Epithelial cell of umbilical artery (primary cell): ENCODE measurements around the gene GEMIN4. TPM values are rescaled to one million over a fixed set of nuclear protein-coding genes. Genes with fewer than 3 reads are reported as not detected.

Source experiments
- total RNA-seq: library from RNA; depleted of rRNA; stranded (reverse); fragments of >200 nt; gene quantifications from 2 replicates; pipeline ENCODE4 v1.2.3, GENCODE V29; 2014

The GEMIN4 gene
- 16.6 and 20.5 TPM in 2 replicates for total RNA-seq

GRCh38 chr17:752002-752619 lies at the start of gene GEMIN4:
Gene GEMIN4, minus strand, starts transcription at chr17:752264. Its CDS starts 122 bp downstream, at chr17:752142.

GRCh38 chr17:781805-782731 lies 30.0 kb upstream of the GEMIN4 start, which contains the start of the genes GLOD4 and MRM3:
Gene GLOD4, minus strand, starts transcription at chr17:782280. Its CDS starts 25 bp downstream, at chr17:782255.
Gene MRM3, plus strand, starts transcription at chr17:782353. Its CDS starts 26 bp downstream, at chr17:782379.

GRCh38 chr17:732067-732901 lies 19.8 kb downstream of the GEMIN4 start, which contains the start of gene TLCD3A:
Gene TLCD3A, plus strand, starts transcription at chr17:732596. Its CDS starts 52 bp downstream, at chr17:732648.

Other genes with a start within 250 kb of the GEMIN4 start
- 15.3 and 24.5 TPM in 2 replicates for gene VPS53, start 37.4 kb downstream of the GEMIN4 start, total RNA-seq
- gene TLCD3A, start 19.7 kb downstream of the GEMIN4 start, total RNA-seq: 17.5 and 36.6 TPM in 2 replicates
- 54.6 and 76.4 TPM in 2 replicates for gene GLOD4, start 30.0 kb upstream of the GEMIN4 start, total RNA-seq
- gene MRM3, start 30.1 kb upstream of the GEMIN4 start, total RNA-seq: 35.4 and 37.5 TPM in 2 replicates
- 25.7 and 38.6 TPM in 2 replicates for gene NXN, start 227.5 kb upstream of the GEMIN4 start, total RNA-seq
- gene TIMM22, start 244.9 kb upstream of the GEMIN4 start, total RNA-seq: 24.5 and 25.0 TPM in 2 replicates